HG02870 (cell line): ENCODE measurements around the gene INTS11.
A peak's percentile ranks its signal among the peaks of the same experiment; 100 is the strongest.

Experiments used
- ATAC-seq: cut with Tn5 transposase; IDR thresholded peaks from one replicate; pipeline ENCODE4 v1.9.1; 2021; ENCODE audit warnings: mild to moderate bottlenecking, moderate library complexity; ENCODE audit not compliant: unreplicated experiment

INTS11 gene

DNA sequence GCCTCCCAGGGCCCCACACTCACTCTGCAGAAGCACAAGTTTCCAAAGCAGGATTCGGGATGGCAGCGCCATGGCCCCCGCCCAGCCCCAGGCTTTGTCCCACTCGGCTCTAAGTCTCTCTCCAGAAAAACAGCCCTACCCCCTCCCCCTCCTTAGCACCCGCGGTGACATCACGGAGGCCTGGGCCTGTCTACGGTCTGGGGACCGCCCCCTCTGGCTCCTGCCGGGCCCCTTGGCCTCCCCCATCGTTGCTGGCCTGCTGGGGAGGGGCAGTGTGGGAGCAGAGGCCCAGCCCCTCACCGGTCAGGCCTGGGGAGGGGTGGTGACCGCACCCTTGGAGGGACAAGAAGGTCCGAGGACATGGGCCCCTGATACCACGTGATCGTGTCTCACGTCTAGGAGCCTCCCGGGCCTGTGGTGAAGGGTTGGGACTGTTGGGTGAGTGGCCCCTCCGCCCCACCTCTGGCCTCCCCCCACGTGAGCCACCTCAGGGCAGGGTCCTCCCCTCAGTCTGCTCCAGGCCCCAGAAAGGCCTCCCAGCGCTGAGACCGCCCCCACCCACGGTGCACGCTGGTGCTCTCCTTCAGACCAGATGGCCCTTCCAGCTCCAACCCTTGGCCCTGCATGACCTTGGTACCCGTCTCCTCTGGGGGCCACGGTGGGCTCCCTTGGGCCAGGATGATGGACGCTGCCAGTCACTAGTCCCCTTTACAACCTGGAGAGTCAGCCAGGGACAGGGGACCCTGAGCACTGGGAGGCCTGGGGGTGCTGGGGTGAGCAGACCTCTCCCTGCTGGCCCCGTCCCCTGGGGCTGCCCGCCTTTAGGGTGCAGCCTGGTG lies 34.2 kb upstream of the INTS11 start, which contains the start of gene MXRA8:
Gene MXRA8, minus strand, starts transcription at position 123 of the 839 bp plus-strand sequence. Its CDS starts 51 bp downstream, at position 72.
- no peak for ATAC-seq

DNA sequence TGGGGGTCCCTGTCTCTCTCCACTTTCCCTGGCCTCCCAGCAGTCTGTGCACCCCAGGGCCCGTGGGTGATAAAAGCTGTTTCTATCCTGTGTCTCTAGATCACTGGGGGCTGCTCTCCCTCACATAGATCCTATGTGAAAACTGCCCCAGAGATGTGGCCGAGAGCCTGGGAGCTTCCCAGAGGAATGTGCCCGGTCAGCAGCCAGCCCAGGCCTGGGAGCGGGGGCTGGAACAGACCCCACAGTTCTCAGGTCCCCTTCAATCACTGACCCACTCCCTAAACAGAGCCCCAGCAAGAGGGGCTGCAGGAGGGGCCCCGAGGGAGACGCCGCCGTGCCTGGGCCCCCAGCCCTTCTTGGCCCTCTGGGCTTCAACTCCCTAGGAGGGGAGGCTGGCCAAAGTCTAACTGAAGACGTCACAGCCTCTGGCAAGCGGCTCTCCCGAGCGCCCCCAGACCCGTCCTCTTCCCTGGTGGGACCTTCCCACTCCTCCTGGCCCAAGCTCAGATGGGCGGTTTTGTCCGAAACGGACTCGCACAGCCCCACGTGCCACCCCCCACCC lies 33.5 kb upstream of the INTS11 start:
- ATAC-seq, result no peak

DNA sequence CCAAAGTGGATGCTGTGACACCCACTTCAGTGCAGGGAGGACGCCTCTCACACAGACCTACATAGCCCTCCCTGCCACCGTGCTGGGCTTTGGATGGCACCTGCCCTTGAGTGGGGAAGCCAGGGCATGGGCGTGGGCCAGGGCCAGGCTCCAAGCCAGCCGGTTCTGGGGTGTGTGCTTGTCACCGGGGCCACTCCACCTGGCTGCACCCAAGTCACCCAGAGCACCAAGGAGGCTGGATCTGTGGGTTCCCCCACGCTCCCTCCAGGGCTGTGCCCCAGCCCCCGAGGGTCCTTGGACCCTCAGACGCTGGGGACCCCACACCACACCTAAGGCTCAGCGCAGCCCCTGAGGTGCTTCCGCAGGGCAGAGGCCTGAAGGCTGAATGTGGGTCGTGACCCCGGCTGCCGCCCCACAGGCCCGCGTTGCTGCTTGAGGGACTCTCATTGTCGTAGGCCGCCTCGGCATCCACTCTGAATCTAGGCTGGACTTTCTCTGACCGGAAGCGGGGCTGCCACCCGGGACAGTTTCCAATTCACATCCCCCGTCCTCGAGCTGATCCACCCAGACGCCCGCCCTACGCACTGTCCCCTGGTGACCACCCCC lies 32.4 kb upstream of the INTS11 start:
- ATAC-seq, result no peak

DNA sequence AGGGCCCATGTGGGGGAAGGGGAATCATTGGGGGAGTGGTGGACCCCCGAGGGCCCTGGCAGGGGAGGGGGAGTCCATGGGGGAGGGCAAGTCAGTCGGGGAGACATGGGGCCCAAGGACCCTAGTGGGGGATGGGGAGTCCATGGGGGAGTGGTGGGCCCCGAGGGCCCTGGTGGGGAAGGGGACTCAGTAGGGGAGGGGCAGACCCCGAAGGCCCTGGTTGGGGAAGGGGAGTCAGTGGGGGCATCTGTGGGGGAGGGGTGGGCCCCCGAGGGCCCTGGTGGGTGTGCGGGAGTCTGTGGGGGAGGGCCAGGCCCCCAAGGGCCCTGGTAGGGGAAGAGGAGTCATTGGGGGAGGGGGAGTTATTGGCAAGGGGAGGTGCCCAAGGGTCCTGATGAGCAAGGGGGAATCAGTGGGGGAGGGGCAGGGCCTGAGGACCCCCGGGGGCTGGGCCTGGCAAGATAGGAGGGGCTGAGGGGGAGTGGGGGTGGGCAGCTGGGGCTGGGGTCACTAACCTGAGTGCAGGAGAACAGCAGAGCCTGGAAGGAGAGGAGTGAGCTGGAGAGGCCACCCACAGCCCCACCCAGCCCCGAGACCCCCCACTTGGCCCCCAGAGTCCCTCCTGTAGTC lies 31.8 kb upstream of the INTS11 start:
- no peak for ATAC-seq

DNA sequence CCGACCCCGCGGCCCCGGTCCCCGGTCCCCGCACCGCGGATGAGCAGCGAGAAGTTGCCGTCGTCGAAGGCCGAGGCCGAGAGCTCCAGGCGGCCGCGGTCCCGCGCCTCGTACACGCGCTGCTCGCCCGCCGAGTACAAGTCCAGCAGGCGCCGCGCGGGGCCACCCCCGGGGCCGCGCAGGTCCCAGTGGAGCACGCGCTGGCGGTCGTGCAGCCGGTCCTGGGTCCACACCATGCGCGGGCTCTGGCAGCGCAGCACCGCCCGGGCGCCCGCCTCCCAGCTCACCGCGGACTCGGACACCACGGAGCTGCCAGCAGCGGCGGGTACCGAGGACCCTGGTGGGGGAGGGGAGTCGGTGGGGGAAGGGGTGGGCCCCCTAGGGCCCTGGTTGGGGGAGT lies 31.0 kb upstream of the INTS11 start:
- no peak for ATAC-seq

DNA sequence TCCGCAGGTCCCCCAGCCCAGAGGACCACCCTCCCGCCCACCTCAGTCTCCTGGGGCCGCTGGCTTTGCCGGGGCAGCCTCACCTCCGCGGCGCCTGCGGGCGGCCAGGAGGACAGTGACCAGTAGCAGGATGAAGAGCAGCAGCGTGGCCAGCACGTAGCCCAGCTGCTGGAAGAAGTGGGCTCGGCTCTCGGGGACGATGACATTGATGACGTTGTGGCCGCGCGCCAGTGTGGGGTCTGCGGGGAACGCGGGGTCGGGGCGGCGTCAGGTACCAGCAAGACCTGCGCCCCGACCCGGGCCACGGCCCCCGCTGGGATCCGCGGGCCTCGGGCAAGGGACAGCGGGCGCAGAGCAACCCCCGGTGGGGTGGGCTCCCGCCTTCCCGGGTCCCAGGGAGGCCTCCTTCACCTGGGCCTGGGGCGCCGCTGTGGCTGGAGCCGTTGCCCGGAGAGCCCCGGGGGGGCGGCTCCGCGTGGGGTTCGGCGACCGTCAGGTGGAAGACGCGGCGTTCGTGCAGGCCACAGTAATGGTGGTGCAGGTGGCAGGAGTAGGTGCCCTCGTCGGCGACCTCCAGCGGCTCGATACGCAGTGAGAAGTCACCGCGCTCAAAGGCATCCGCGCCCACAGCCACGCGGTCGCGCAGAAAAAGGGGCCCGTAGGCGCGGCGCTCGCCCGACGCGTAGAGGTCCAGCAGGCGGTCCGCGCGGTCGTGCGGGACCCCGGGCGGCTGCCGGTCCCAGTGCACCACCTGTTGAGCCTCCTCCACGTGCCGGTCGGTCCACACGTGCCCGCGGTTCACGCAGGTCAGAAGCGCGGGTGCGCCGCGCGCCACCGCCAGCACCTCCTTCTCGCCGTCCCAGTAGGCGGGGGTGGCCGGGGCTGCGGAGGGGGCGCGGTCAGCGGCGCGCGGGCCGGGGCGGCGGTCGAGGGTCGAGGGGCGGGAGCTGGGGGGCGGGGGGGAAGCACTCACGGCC lies 30.1 kb upstream of the INTS11 start:
- no peak for ATAC-seq

DNA sequence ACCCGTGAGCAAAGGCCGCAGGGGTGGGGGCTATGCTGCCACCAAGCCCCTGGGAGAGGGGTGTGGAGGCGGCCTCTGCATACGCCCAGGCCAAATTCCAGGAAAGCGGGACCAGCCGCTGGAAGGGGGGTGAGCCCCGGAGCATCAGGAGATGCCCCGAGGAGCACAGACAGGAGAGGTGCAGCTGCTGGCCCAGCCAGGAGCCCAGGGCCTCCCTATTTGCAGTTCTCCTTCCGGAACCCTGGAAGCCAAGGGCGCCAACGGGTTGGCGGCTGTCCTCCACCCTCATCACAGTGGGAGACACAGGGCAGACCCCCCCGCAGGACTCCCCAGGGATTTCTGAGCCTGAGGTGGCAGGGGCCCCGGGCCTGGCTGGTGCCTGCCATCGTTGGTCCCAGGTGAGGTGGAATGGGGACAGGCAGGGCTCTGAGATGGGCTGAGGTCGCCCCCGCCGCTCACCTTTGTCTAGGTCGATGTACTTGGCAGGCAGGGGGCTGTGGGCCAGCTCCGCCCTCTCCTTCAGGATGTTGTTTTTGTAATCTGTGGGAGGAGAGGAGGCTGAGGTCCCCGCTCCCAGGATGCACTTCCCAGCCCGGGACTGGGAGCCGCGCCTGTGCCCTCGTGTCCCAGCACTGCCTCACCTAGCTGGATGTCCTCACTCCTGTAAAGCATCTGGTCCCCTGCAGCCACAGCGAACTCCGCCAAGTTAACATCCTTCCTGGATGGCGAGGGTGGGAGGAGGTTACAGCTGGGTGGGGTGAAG lies 29.1 kb upstream of the INTS11 start:
- ATAC-seq, result no peak

DNA sequence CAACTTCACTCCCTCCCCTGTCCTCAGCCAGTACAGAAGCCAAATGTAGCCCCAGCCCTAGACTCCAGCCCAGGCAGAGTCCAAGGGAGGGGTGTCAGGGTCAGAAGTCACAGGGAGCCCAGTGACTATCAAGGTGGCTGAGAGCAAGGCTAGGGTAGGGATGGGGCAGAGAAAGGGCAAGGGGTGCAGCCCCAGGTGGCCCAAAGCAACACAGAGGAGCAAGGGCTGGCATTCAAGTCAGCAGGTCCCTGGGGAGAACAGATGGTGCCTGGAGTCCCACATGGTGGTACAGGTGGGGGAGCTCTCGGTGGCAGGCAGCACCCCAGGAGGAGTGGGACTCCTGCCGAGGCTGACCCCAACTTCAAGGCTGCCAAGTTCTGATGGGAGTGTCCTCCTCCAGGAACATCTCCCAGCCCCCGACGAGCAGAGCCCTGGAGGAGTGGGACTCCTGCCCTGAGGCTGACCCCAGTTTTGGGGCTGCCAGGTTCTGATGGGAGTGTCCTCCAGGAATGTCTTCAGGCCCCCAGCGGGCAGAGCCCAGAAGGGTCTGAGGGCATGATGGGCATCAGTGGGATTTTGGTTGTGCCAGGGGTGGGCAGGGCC lies 28.4 kb upstream of the INTS11 start:
- no peak for ATAC-seq

DNA sequence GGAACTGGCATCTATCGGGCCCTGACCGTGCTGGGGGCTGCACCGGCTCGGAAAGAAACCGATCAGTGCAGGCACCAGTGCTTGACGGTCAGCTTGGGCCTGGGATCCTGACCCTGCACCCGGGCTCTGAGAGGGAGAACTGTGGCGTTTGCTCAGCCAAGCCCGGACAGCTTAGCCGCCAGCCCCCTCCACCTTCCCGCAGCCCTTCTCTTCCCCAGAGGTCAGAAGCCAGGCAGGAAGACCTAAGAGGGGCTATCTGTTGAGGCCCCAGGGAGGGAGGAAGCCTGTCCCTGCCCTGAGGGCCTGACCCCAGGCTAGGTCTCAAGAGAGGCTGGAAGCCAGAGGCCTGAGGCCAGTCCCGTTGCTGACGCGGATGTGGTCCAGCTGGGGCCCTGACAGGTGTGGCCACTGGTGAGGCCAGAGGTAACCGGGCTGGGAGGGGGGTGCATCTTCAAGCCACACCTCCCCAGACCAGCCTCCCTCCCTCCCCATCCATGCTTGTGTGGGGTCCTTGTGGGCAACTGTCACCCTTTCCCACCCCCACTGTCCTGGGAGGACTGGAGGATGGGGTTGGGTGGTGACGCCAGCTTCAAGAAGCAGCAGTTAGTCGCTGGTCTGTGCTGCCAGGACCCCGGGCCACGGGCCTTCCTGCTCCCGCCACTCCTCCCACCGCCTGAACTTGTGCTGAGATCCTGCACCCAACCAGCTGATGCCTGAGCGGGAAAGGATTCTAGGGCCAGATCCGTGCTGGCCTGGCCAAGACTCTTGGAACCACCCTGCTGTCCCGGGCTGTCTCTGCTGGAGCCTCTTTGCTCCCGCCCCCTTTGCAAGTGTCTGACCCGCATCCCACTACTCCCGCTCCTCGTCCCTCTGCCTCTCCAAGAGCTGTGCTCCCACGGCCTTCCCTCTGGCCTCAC lies 27.3 kb upstream of the INTS11 start:
- ATAC-seq, result no peak

DNA sequence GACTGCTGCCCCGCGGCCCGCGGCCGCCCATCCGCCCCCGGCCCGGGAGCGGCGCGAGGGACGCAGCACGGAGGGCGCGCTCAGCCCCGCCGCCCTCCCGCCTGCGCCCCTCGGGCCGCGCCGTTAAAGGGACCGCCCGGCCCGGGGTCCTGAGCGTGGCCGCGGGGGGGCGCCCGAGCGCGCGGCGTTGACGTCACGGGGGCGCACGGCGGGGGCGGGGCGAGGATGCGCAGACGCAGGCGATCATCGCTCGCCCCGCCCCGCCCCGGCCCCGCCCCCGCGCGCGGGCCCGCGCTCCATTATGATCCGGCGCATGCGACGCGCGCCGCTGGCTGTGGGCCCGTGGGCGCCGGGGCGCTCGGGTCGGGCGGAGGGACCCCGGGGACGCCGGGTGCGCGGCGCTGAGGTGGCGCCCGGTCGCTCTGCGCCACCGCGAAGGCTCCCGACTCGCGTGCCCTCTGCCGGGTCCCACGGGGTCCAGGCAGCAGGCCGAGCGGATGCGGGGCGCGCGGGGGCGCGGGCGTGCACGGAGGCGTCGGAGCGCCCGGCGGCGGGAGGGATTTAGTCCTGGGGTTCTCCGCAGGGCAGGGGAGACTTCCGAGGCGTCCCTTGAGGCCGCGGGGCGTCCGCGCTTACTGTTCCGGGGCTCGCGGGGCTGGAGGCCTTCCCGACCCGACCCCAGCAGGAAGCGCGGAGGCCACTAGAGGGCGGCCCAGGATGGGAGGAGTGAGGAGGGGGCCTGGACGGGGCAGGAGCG lies 25.0 kb upstream of the INTS11 start, which contains the start of gene DVL1:
Gene DVL1, minus strand, starts transcription at position 163 of the 757 bp plus-strand sequence. CDS start 353 bp downstream, outside the sequence.
- peak; percentile 62 for ATAC-seq

DNA sequence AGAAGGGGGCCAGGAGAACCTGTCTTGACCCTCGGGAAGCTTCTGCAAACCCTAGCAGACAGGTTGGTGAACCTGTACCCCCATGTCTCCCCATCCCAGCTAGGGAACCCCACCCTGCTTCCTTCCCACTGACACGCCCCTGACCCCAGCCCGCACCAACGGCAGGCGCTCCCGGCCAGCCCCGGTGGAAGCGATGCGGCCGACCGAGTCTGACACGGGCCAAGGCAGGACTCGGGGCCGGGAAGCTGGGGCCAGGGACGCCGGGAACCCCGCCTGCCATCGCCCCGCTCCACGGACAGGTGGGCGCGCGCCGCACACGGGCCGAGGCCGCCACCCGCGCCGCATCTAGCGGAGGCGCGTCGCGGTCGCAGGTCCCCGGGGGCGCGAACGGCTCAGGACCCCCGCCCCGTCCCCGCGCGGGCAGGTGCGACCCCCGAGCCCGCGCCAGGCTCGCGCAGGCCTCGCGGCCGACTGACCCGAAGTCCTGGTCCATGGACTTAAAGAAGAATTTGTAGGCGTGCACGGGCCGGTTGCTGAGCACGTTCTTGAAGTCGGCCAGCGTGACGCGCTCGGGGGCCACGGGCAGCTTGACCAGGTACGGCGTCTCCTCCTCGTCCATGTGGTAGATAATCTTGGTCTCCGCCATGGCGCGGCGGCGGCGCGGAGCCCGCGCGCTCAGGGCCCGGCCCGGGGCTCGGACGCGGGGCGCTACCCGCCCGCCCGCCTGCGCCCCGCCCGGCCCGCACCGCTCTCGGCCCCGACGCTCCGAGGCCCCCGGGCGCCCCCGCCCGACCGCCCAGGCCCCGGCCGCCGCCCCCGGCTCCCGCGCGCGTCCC lies 24.2 kb upstream of the INTS11 start:
- peak; percentile 21 for ATAC-seq

DNA sequence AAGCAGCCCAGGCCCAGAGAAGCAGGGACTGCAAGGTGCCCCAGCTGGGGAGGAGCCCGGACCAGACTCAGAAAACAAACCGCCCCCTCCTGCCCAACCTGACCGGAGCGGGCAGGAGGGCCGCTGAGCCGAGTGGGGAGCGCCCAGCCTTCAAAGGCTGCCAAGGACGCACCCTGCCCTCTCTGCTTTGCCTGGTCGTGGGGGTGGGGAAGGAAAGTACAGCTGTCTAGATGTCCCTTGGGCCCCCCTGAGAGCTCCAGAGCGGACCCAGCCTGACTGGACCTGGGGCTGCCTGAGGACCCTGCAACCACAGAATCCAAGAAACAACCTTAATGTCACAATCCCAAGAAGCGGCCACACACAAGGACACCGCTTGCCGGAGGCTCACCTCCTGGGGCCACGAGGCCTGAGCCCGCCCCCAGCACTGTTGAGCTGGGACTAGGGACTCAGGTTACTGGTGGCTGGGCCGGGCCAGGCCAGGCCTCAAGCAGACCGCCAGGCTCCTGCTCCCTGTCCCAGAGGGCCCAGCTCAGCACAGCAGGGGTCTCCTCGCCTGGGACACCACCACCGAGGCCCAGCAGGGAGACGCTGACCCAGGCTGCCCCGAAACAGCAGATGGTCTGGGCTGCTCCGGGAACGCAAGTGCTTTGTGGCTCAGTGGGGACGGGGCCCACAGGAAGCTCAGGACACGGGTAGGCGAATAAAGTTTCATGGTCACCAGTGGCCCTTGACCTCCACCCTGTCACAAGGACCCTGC lies 23.4 kb upstream of the INTS11 start:
- no peak for ATAC-seq

DNA sequence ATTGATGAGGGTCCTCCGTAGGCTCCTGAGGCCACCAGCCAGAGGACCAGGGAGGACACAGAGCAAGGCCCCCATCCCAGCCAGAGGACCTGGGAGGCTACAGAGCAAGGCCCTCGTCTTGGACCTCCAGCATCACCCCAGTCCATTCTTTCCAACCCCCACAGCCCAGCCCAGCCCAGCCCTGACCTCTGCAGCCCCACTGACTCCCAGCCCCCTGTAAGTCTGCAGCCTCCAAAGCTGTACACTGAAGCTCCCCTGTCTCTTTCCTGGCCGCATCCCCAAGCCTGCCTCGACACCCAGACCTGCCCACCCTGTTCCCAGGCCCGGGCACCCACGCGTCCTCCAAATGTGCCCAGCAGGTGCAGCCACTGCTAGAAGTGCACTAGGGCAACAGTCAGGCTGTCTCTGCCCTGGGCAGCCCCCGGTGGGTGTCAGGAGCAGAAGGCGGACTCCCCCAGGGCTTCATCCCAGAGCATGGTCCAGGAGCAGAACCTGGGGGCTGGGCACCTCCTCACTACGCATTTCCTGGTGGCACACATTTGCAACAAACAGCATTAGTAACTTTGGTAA lies 22.7 kb upstream of the INTS11 start:
- no peak for ATAC-seq

DNA sequence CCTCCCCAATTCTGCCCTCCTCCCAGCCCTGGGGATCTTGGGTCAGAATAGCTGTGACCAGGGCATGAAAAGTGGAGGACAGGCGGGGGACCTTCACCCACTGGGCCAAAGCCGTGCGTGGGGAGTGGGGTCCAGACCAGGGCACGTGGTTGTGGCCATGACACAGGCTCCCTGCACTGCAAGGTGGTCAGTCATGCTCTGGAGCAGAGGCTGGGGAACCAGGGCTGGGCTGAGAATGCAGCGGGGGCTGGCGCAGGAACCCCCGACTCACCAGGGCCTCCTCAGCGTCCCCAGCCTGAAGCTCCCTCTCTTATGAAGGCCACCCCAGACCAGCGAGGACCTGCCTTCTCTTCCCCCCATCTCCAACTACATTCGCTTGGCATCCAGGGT lies 22.0 kb upstream of the INTS11 start:
- ATAC-seq, result no peak

DNA sequence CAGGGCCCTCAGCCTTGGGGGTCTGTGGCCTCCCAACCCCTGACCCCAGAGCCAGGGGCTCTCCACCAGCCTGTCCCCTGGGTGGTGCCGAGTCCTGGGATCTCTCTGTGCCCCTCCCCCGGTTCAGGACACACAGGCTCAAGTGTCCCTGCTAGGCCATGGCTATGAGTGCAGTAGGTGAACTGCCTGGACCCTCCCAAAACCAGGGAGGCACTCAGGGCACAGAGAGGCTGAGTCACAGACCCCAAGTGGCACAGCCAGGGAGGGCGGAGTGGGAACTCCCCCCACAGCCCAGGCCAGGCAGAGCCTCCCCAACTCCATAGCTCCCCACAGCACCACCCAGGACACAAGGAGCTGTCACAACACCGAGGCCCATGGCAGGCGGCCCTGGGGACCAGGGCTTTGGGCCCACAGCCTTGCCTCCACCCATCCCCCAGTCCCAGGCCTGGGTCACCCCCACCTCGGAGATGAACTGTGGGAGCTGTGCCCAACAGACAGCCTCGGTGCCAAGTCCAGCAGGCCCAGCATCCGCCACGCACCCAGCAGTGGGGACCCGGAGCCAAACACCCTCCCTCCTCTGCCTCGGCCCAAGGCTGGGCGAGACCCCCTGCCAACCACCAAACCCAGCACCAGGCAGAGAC lies 21.5 kb upstream of the INTS11 start:
- no peak for ATAC-seq
